Caco-2 (cell line): ENCODE data around the gene TRO. TPM values are rescaled to one million over a fixed set of nuclear protein-coding genes. Genes with fewer than 3 reads are reported as not detected.

Experiments
- BruUV-seq: library from RNA; stranded (reverse); fragments of 400-500 nt; replicated peaks from 2 replicates; lab custom pipeline; 2021; lab: Mats Ljungman, UMichigan
- CTCF ChIA-PET: fragments of 300-600 bp; sonication (Branson Sonifier 250); formaldehyde crosslinking; loops from one replicate; lab custom pipeline; 2022; ENCODE audit warnings: antibody characterized with exemption; lab: Charles Lee
- POLR2A ChIA-PET: fragments of 300-600 bp; sonication (Branson Sonifier 250); formaldehyde crosslinking; loops from one replicate; lab custom pipeline; 2022; ENCODE audit warnings: antibody characterized with exemption; lab: Charles Lee
- DNase-seq, 2 experiments: peaks; one replicate each; pipeline versions ENCODE4 v3.0.0 to v3.0.0-alpha.2; 2020 to 2022
- H3K27me3 ChIP-seq: replicated peaks from 2 replicates; pipeline ENCODE4 v1.6.0; 2011; ENCODE audit warnings: low read length; ENCODE audit not compliant: control insufficient read depth, insufficient read depth
- H3K36me3 ChIP-seq: 2 replicates; pipeline ENCODE4 v1.5.1; 2011; ENCODE audit warnings: low read length; ENCODE audit not compliant: control insufficient read depth, insufficient read depth
- H3K4me1 ChIP-seq: fragments of 250-450 bp; sonication (Bioruptor Pico); 2 replicates; pipeline ENCODE4 v1.5.1; 2020; ENCODE audit warnings: mild to moderate bottlenecking
- H3K4me3 ChIP-seq: 2 replicates; pipeline ENCODE4 v1.5.1; 2011; ENCODE audit warnings: low read depth, mild to moderate bottlenecking, control low read depth, low read length
- H3K9me3 ChIP-seq: fragments of 250-450 bp; sonication (Bioruptor Pico); 2 replicates; pipeline ENCODE4 v1.5.1; 2020; ENCODE audit warnings: mild to moderate bottlenecking, moderate library complexity
- H3K27ac Mint-ChIP-seq: one replicate; pipeline ENCODE4 v1.8.0; 2022; ENCODE audit warnings: mixed read lengths; ENCODE audit not compliant: unreplicated experiment
- H3K27me3 Mint-ChIP-seq: one replicate; pipeline ENCODE4 v1.8.0; 2022; ENCODE audit warnings: mixed read lengths; ENCODE audit not compliant: insufficient read depth, unreplicated experiment
- H3K36me3 Mint-ChIP-seq: one replicate; pipeline ENCODE4 v1.8.0; 2022; ENCODE audit warnings: mild to moderate bottlenecking, mixed read lengths; ENCODE audit not compliant: insufficient read depth, unreplicated experiment
- H3K4me1 Mint-ChIP-seq: one replicate; pipeline ENCODE4 v1.8.0; 2022; ENCODE audit warnings: low read depth, mixed read lengths; ENCODE audit not compliant: unreplicated experiment
- H3K4me3 Mint-ChIP-seq: one replicate; pipeline ENCODE4 v1.8.0; 2022; ENCODE audit warnings: mild to moderate bottlenecking, moderate library complexity, mixed read lengths; ENCODE audit not compliant: unreplicated experiment
- H3K9me3 Mint-ChIP-seq: one replicate; pipeline ENCODE4 v1.8.0; 2022; ENCODE audit warnings: mixed read lengths; ENCODE audit not compliant: unreplicated experiment
- intact Hi-C: fragments of 100-400 bp; cut with micrococcal nuclease; formaldehyde crosslinking; loops from one replicate; pipeline ENCODE4 v1.10.0; 2022; ENCODE audit not compliant: unreplicated experiment
- total RNA-seq: library from RNA; stranded (reverse); gene quantifications from 2 replicates; pipeline ENCODE4 v1.2.3, GENCODE V29; 2022
- TF ChIP-seq, protein P1 (sequence below), 2 experiments: fragments of 200-600 bp in 1 of 2; IDR thresholded peaks; 1 replicate in 1 of 2; 2 replicates in 1 of 2; pipeline versions ENCODE4 v1.5.1 to v1.8.0; 2011 to 2022; ENCODE audit warnings: antibody characterized with exemption in 1 of 2, control low read depth in 1 of 2, inconsistent platforms in 1 of 2, low read depth in 1 of 2, low read length in 1 of 2, mild to moderate bottlenecking in 1 of 2, moderate library complexity in 1 of 2; ENCODE audit not compliant: insufficient read depth in 1 of 2, severe bottlenecking in 1 of 2, unreplicated experiment in 1 of 2

TRO gene
- total RNA-seq, 1 experiment from 2014 or later, result not detected

DNA sequence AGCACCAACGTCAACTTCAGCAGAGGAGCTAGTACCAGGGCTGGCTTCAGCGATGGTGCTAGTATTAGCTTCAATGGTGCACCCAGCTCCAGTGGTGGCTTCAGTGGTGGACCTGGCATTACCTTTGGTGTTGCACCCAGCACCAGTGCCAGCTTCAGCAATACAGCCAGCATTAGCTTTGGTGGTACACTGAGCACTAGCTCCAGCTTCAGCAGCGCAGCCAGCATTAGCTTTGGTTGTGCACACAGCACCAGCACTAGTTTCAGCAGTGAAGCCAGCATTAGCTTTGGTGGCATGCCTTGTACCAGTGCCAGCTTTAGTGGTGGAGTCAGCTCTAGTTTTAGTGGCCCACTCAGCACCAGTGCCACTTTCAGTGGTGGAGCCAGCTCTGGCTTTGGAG is 8.3 kb downstream of the TRO start:
- Histone ChIP-seq H3K27me3 (no peaks in the 10 kb centered on the region), H3K36me3 (no peaks in the 10 kb centered on the region), H3K4me1 (no peaks in the 10 kb centered on the region), H3K4me3 (no peak overlapping the region), H3K9me3 (no peaks in the 10 kb centered on the region)
- DNase-seq, result no peak
- intact Hi-C loops, result no loop called here
- Mint-ChIP-seq H3K4me1 (no peaks in the 10 kb centered on the region), H3K27me3 (no peaks in the 10 kb centered on the region), H3K36me3 (no peaks in the 10 kb centered on the region), H3K27ac (no peak overlapping the region), H3K4me3 (no peak overlapping the region), H3K9me3 (no peaks in the 10 kb centered on the region)
- TF ChIP-seq, protein P1, sequence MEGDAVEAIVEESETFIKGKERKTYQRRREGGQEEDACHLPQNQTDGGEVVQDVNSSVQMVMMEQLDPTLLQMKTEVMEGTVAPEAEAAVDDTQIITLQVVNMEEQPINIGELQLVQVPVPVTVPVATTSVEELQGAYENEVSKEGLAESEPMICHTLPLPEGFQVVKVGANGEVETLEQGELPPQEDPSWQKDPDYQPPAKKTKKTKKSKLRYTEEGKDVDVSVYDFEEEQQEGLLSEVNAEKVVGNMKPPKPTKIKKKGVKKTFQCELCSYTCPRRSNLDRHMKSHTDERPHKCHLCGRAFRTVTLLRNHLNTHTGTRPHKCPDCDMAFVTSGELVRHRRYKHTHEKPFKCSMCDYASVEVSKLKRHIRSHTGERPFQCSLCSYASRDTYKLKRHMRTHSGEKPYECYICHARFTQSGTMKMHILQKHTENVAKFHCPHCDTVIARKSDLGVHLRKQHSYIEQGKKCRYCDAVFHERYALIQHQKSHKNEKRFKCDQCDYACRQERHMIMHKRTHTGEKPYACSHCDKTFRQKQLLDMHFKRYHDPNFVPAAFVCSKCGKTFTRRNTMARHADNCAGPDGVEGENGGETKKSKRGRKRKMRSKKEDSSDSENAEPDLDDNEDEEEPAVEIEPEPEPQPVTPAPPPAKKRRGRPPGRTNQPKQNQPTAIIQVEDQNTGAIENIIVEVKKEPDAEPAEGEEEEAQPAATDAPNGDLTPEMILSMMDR (IDR thresholded peaks at IDR 0.05; ENCODE audit: insufficient read depth in 1 of 2, low read depth in 1 of 2, low read length in 1 of 2, severe bottlenecking in 1 of 2, unreplicated experiment in 1 of 2), result no peak
- ChIA-PET POLR2A (no interaction called here), CTCF (no interaction called here)
- BruUV-seq, result no TSS peak

DNA sequence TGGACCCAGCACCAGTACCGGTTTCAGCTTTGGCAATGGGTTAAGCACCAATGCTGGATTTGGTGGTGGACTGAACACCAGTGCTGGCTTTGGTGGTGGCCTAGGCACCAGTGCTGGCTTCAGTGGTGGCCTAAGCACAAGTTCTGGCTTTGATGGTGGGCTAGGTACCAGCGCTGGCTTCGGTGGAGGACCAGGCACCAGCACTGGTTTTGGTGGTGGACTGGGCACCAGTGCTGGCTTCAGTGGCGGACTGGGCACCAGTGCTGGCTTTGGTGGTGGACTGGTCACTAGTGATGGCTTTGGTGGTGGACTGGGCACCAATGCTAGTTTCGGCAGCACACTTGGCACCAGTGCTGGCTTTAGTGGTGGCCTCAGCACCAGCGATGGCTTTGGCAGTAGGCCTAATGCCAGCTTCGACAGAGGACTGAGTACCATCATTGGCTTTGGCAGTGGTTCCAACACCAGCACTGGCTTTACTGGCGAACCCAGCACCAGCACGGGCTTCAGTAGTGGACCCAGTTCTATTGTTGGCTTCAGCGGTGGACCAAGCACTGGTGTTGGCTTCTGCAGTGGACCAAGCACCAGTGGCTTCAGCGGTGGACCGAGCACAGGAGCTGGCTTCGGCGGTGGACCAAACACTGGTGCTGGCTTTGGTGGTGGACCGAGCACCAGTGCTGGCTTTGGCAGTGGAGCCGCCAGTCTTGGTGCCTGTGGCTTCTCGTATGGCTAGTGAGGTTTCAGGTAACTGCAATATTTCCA is 9.8 kb downstream of the TRO start:
- intact Hi-C loops, result no loop called here
- no peaks in the 10 kb centered on the region for H3K4me1 ChIP-seq
- no peak for DNase-seq
- Mint-ChIP-seq H3K4me1 (no peaks in the 10 kb centered on the region), H3K27me3 (no peaks in the 10 kb centered on the region), H3K36me3 (no peaks in the 10 kb centered on the region), H3K4me3 (no peak overlapping the region), H3K9me3 (no peaks in the 10 kb centered on the region), H3K27ac (no peak overlapping the region)
- H3K36me3 ChIP-seq, result no peaks in the 10 kb centered on the region
- TF ChIP-seq, protein P1 (IDR thresholded peaks at IDR 0.05; ENCODE audit: insufficient read depth in 1 of 2, low read depth in 1 of 2, low read length in 1 of 2, severe bottlenecking in 1 of 2, unreplicated experiment in 1 of 2), result no peak
- CTCF ChIA-PET, result no interaction called here
- POLR2A ChIA-PET, result no interaction called here
- H3K9me3 ChIP-seq, result no peaks in the 10 kb centered on the region
- no peak overlapping the region for H3K4me3 ChIP-seq
- no TSS peak for BruUV-seq
- no peaks in the 10 kb centered on the region for H3K27me3 ChIP-seq

DNA sequence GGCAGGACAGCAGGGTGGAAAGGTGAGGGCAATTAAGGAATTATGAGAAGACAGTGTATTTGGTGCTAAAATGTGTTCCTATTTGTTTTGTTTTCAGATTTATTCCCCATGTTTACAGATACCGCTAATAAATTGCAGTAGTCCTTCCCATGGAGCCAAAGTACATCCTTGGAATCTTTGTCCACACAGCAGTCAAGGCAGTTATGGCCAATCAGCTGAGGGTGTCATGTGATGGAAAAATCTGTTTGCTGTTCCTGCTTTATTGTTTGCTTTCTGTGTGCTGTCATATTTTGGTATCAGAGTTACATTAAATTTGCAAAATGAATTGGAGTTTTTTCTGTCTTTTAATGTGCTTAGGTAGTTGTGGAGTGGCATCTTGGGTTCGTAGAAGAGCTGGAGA is 10.5 kb downstream of the TRO start:
- Mint-ChIP-seq H3K36me3 (no peaks in the 10 kb centered on the region), H3K4me3 (no peak overlapping the region), H3K9me3 (no peaks in the 10 kb centered on the region), H3K27me3 (no peaks in the 10 kb centered on the region), H3K4me1 (no peaks in the 10 kb centered on the region), H3K27ac (no peak overlapping the region)
- TF ChIP-seq, protein P1 (IDR thresholded peaks at IDR 0.05; ENCODE audit: insufficient read depth in 1 of 2, low read depth in 1 of 2, low read length in 1 of 2, severe bottlenecking in 1 of 2, unreplicated experiment in 1 of 2), result no peak
- Histone ChIP-seq H3K36me3 (no peaks in the 10 kb centered on the region), H3K9me3 (no peaks in the 10 kb centered on the region), H3K4me3 (no peak overlapping the region), H3K27me3 (no peaks in the 10 kb centered on the region), H3K4me1 (no peaks in the 10 kb centered on the region)
- DNase-seq, result no peak
- ChIA-PET CTCF (no interaction called here), POLR2A (no interaction called here)
- intact Hi-C loops, result no loop called here
- BruUV-seq, result no TSS peak
